Endothelial cell (in vitro differentiated cells): Measurements from ENCODE around the gene ADD3. TPM values are rescaled to one million over a fixed set of nuclear protein-coding genes. Genes with fewer than 3 reads are reported as not detected.

Experiments
- DNase-seq: peaks from one replicate; pipeline ENCODE4 v3.0.0; 2021; ENCODE audit warnings: low spot score
- H3K27ac Mint-ChIP-seq: one replicate; pipeline ENCODE4 v1.8.0; 2021; ENCODE audit warnings: mixed read lengths, inconsistent platforms; ENCODE audit not compliant: unreplicated experiment
- H3K27me3 Mint-ChIP-seq: one replicate; pipeline ENCODE4 v1.8.0; 2021; ENCODE audit warnings: mild to moderate bottlenecking, moderate library complexity, mixed read lengths, inconsistent platforms; ENCODE audit not compliant: unreplicated experiment
- H3K36me3 Mint-ChIP-seq: one replicate; pipeline ENCODE4 v1.8.0; 2021; ENCODE audit warnings: mild to moderate bottlenecking, low read depth, mixed read lengths, inconsistent platforms; ENCODE audit not compliant: unreplicated experiment
- H3K4me1 Mint-ChIP-seq: one replicate; pipeline ENCODE4 v1.8.0; 2021; ENCODE audit warnings: mild to moderate bottlenecking, mixed read lengths, inconsistent platforms; ENCODE audit not compliant: unreplicated experiment
- H3K4me3 Mint-ChIP-seq: one replicate; pipeline ENCODE4 v1.8.0; 2021; ENCODE audit warnings: mild to moderate bottlenecking, mixed read lengths, inconsistent platforms; ENCODE audit not compliant: unreplicated experiment
- H3K9me3 Mint-ChIP-seq: one replicate; pipeline ENCODE4 v1.8.0; 2021; ENCODE audit warnings: mixed read lengths, inconsistent platforms; ENCODE audit not compliant: unreplicated experiment
- total RNA-seq: library from RNA; stranded (reverse); fragmentation: NEBNext Ultra II Directional; extraction: Animal tissue kit (Norgen Biotek cat#: 25700); gene quantifications from one replicate; pipeline ENCODE4 v1.2.1, GENCODE V29; 2021; ENCODE audit not compliant: unreplicated experiment
- TF ChIP-seq, protein P1 (sequence below): fragments of 200-600 bp; sonication (generic); IDR thresholded peaks from one replicate; pipeline ENCODE4 v1.5.0; 2021; ENCODE audit warnings: antibody characterized with exemption; ENCODE audit not compliant: unreplicated experiment

ADD3 gene
- total RNA-seq, 1 donor from 2014 or later = 125 TPM

- no peak for DNase-seq
- Mint-ChIP-seq H3K27me3 (no peaks in the 10 kb centered on the region), H3K4me1 (peaks cover 23% of the 10 kb centered on the region), H3K36me3 (no peaks in the 10 kb centered on the region), H3K27ac (no peak overlapping the region), H3K4me3 (peak overlapping the region; percentile 97), H3K9me3 (no peaks in the 10 kb centered on the region)
- TF ChIP-seq, protein P1, sequence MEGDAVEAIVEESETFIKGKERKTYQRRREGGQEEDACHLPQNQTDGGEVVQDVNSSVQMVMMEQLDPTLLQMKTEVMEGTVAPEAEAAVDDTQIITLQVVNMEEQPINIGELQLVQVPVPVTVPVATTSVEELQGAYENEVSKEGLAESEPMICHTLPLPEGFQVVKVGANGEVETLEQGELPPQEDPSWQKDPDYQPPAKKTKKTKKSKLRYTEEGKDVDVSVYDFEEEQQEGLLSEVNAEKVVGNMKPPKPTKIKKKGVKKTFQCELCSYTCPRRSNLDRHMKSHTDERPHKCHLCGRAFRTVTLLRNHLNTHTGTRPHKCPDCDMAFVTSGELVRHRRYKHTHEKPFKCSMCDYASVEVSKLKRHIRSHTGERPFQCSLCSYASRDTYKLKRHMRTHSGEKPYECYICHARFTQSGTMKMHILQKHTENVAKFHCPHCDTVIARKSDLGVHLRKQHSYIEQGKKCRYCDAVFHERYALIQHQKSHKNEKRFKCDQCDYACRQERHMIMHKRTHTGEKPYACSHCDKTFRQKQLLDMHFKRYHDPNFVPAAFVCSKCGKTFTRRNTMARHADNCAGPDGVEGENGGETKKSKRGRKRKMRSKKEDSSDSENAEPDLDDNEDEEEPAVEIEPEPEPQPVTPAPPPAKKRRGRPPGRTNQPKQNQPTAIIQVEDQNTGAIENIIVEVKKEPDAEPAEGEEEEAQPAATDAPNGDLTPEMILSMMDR = no peak
Measured at GRCh38 chr10:110009736-110010475, 2.1 kb downstream of the ADD3 start.

- no peak for DNase-seq
- Mint-ChIP-seq H3K9me3 (no peaks in the 10 kb centered on the region), H3K27me3 (no peaks in the 10 kb centered on the region), H3K4me1 (peaks cover 25% of the 10 kb centered on the region), H3K4me3 (no peak overlapping the region), H3K36me3 (no peaks in the 10 kb centered on the region), H3K27ac (no peak overlapping the region)
- TF ChIP-seq, protein P1 = no peak
Measured at GRCh38 chr10:110010486-110011378, 2.9 kb downstream of the ADD3 start.

GRCh38 chr10:110011681-110012080, 3.9 kb downstream of the ADD3 start:
- H3K27me3 Mint-ChIP-seq = no peaks in the 10 kb centered on the region
- no peak overlapping the region for H3K27ac Mint-ChIP-seq
- DNase-seq = no peak
- H3K9me3 Mint-ChIP-seq = no peaks in the 10 kb centered on the region
- no peaks in the 10 kb centered on the region for H3K36me3 Mint-ChIP-seq
- TF ChIP-seq, protein P1 = no peak
- no peak overlapping the region for H3K4me3 Mint-ChIP-seq
- H3K4me1 Mint-ChIP-seq = peaks cover 34% of the 10 kb centered on the region

DNA sequence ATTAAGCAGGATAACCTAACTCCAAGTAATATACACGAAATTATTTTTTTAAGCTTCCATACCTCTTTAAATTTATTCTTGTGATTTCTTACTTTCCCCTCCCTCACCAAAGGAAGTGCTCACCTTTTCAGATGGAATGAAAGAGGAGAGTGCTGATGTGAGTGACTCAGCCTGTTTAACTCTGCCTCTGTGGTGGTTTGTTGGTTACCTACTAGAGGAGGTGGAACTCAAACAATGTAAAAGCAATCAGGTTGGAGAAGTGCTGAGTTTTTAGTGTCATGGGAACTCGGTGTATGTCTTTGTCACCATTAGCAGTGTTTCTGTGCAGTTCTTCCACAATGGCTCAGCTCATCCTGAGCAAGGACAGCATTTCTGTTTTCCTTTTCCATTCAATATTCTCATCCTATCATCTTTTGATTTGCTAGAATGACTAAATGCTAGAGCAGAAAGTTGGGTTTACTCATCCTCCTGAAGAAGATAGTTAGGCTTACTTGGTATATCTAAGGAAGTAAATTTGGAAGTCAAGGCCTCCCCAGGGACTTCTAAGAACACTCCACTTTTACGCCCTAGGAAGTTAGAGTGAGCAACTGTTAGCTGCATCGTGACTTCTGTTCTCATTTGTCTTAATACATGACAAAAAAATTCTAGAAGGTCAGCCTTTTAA, 6.0 kb downstream of the ADD3 start:
- no peaks in the 10 kb centered on the region for H3K9me3 Mint-ChIP-seq
- no peak overlapping the region for H3K4me3 Mint-ChIP-seq

More for the DNA sequence above, 6.0 kb downstream of the ADD3 start:
- DNase-seq = no peak
- Mint-ChIP-seq H3K27ac (peak overlapping the region; percentile 4), H3K27me3 (no peaks in the 10 kb centered on the region), H3K36me3 (no peaks in the 10 kb centered on the region), H3K4me1 (peaks cover 39% of the 10 kb centered on the region)
- TF ChIP-seq, protein P1 = no peak
